ENCODE results near the gene CHIC2.
"Not testable (repeated sequence)": the region's sequence is repeated elsewhere in the genome, so short reads cannot be mapped to it uniquely, and the experiment has no call there.

CHIC2 gene

GRCh38 chr4:54064317-54065111 is at the start of gene CHIC2:
Gene CHIC2 (minus strand): TSS chr4:54064605. CDS start chr4:54064300, 305 bp downstream.
- peak; percentile 86 to 94 (median 92) for DNase-seq (ENCODE audit: low read depth in 4 of 4, low spot score in 1 of 4)

GRCh38 chr4:54113206-54113605 is 48.8 kb upstream of the CHIC2 start:
- DNase-seq (ENCODE audit: low read depth in 4 of 4, low spot score in 1 of 4): not testable (repeated sequence)

- no peak for DNase-seq (ENCODE audit: low read depth in 4 of 4, low spot score in 1 of 4)
Observed at GRCh38 chr4:54110019-54110416, 45.6 kb upstream of the CHIC2 start.

GRCh38 chr4:54109241-54110018 is 45.0 kb upstream of the CHIC2 start:
- no peak for DNase-seq (ENCODE audit: low read depth in 4 of 4, low spot score in 1 of 4)

DNA sequence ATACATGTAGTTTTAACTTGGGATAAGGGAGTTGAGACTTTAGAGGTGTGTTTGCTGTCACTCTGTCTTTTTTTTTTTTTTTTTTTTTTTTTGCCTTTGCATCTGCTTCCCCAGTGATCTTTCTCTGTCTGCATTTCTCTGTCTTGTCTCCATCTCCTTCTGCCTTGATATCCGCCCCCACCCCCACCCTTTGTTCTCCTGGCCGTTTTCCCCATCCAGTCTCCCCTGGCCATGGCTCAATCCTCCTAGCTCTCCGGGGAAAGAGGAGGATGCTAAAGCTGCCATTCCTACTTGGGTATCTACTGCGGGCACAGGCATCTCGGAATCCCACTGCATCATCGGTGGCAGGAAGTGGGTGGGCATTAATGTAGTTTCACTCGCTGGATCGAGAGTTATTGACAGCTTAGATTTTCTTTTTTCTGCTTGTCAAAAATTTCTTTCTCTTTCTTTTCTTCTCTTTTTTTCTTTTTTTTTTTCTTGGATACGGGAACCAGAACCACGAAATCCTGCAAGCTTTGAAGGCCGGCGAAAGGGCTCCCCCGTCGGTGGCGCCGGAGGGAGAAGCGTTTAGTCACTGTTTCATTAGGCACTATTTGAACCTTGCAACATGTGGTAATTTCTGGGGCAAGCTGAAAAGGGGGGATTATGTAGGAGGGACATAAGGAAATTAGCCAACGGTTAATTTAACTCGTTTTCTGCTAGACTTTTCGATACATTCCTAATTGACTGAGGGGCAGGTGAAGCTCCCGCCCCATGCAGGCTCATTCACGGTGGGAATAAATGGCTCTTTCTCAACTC is 43.7 kb upstream of the CHIC2 start:
- no peak for DNase-seq (ENCODE audit: low read depth in 4 of 4, low spot score in 1 of 4)

- DNase-seq (ENCODE audit: low read depth in 4 of 4, low spot score in 1 of 4): no peak
Observed at GRCh38 chr4:54104907-54105306, 40.5 kb upstream of the CHIC2 start.

DNA sequence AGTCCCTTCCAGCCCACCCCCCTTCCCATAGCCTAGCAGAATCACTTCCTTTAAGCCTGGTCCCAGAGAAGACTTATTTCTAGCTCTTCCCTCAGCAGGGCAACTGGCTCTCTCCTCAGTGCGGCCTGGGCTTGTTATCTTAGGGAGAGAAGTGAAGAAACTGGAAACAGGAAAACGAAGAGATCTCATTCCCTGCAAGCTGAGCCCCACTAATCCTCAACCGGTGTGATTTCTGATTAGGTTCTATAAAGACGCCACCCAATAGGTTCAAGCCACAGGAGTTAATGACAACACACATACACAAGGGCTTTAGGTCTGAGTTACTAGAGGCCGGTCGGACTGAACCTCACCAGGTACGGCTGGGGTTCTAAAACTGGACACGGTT is 38.8 kb upstream of the CHIC2 start:
- DNase-seq (ENCODE audit: low read depth in 4 of 4, low spot score in 1 of 4): no peak

DNA sequence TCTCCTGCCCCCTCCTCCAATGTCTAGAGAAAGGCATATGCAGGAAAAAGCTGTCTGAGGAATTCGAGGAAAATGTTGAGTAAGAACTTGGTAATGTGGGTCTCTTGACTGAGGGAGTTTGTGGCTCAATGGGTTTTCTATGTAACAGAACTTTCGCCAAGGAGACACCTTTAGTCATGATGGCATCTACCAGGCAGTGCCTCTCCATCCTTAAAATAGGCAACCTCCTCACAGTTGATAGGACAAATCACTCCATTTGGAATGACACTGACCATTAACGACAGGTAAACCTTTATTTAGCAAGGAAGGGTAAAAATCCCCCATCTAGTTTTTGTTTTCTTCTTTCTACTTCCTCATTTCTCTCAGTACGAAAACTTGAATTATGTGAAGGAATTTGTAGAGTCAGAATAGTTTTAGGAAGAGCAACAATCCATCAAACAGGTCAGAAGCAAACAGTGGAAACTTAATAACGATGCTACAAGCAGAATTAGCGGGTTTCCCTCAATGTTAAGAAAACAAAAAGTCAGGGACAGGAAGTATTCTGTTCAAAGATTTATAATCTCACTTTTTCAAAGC is 38.2 kb upstream of the CHIC2 start:
- DNase-seq (ENCODE audit: low read depth in 4 of 4, low spot score in 1 of 4): no peak

- DNase-seq (ENCODE audit: low read depth in 4 of 4, low spot score in 1 of 4): no peak
Observed at GRCh38 chr4:54101190-54102041, 37.0 kb upstream of the CHIC2 start.

DNA sequence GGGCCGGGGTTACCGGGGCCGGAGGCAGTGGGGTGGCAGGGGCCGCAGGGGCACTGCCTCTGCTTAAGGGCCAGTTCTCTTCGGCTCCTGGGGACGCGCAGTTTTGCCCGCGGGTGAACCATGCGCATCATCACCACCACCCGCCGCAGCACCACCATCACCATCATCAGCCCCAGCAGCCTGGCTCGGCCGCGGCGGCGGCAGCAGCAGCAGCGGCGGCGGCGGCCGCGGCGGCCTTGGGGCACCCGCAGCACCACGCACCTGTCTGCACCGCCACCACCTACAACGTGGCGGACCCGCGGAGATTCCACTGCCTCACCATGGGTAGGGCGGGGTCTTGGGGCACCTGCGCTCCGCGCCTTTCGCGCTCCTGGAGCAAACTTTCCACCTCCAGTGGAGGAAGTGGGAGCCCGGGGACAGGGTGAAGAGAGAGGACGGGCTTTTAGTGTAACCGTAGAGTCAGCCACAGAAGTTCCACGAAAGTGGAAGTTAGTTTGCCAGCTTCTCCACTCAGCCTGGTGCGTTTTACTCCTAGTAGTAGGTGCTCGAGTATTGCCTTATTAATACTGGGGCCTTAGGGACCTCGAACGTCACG is 36.3 kb upstream of the CHIC2 start:
- DNase-seq (ENCODE audit: low read depth in 4 of 4, low spot score in 1 of 4): no peak

GRCh38 chr4:54099748-54100574 is 35.6 kb upstream of the CHIC2 start, which contains the start of gene GSX2:
Gene GSX2 (plus strand): TSS chr4:54100163. CDS start chr4:54100345, 182 bp downstream.
- no peak for DNase-seq (ENCODE audit: low read depth in 4 of 4, low spot score in 1 of 4)

DNA sequence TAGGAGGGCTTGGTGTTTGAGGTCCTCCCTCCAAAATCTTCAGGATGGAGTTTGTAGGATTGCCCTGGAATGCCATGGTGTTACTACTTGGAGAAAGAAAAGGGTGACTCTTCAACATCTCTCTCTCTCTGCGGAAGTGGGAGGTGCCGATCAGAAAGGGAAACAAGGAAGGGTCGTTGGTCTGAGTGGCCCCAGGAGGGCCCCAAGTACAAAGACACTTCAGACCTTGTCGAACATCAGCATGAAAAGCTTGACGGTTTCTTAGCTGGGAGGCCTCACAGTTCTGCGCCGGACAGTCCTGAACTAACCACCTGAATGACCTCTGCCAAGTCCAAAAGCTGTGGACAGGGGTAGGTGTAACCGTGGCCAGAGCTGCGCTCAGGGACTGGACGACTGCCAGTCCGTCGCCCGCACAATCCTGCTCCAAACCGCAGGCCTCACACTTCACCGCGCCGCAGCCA is 34.9 kb upstream of the CHIC2 start:
- no peak for DNase-seq (ENCODE audit: low read depth in 4 of 4, low spot score in 1 of 4)

GRCh38 chr4:54098375-54098774 is 34.0 kb upstream of the CHIC2 start:
- DNase-seq (ENCODE audit: low read depth in 4 of 4, low spot score in 1 of 4): no peak

DNA sequence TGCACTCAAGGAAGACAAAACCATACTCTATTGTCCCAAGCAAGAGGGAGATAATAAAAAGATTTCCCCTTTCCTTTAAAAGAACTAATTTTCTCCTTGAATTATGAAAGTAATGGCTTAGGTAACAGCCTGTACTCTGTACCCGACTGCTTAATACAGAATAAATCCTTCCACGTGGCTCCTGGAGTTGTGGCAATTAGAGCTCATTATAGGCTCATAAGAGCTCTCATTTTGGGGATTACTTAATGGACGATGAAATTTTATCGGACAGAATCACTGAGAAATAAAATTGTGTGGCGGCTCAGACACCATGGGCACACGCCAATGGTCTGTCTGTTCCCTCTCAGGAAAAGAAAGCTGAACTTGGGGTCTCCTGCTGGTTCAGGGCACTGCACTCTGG is 32.7 kb upstream of the CHIC2 start:
- no peak for DNase-seq (ENCODE audit: low read depth in 4 of 4, low spot score in 1 of 4)

DNA sequence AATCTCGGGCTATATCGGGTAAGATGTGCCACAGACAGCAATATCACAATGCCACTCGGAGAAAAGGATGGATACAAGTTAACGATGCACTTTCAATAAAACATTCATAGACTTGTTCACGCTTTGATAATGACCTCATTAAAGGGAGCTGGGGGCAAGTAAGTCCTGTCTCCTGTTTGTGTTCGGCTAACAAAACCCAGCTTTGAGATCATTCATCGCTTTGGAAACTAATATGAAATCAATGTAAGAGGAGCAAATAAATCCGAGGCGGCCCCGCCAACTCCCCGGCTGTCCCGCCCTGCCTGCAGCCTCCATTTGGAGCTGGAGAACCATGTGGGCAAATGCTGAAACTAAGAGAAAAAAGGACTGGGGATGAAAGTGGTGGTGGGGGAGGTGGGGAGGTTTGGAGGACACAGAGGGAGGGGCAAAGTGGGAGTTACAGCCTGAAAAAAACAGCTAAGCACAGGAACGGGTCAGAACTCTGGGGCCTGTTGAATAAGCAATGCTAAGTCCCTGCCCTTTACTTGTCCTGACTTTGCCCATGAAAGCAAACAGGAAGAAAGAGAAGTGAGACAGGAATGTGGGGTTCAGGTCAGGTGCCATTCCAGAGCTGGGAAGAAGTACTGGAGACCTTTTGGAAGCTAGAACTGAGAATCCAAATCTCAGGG is 32.0 kb upstream of the CHIC2 start:
- DNase-seq (ENCODE audit: low read depth in 4 of 4, low spot score in 1 of 4): no peak

DNA sequence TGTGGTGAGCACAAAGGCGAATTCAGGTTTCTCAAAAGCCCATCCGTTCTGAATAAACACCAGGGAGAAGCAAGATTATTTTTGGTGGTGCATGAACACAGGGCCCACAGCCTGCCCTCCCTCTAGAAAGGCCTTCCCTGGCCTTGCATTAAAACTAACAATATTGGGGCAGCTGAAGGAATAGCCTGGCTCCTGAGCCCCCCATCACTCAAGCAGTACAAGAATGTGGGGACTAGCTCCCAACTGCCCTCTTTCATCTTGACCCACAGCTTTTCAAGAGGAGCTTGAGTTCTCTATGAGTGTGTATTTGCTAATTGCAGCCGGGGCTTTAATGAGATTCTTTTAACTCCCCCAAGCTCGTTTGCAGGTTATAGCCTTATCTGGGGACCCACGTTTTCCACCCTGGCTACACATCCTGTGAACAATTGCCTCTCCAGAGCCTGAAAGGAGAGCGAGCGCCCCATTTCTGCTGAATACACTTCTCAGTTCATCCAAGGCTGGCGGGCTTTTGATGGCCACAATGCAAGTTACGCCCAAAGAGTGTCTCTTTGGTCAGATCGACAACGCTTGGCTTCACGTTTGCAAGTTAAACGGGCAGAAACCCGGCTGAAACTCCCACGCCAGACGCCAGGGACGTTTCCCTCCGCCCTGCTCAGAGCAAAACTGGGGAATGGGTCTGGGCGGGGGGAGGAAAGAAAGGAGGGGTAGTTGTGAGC is 30.9 kb upstream of the CHIC2 start:
- no peak for DNase-seq (ENCODE audit: low read depth in 4 of 4, low spot score in 1 of 4)

GRCh38 chr4:54094451-54094850 is 30.0 kb upstream of the CHIC2 start:
- no peak for DNase-seq (ENCODE audit: low read depth in 4 of 4, low spot score in 1 of 4)
